Neural crest cell (in vitro differentiated cells): ENCODE results near the gene NANOS3. TPM values are rescaled to one million over a fixed set of nuclear protein-coding genes. Genes with fewer than 3 reads are reported as not detected.
"Not testable (repeated sequence)": the region's sequence is repeated elsewhere in the genome, so short reads cannot be mapped to it uniquely, and the experiment has no call there.

Source experiments
- DNase-seq: peaks from one replicate; pipeline ENCODE4 v3.0.0; 2021; ENCODE audit warnings: low read depth, mixed read lengths, low spot score
- H3K27ac Mint-ChIP-seq: one replicate; pipeline ENCODE4 v1.8.0; 2021; ENCODE audit warnings: mild to moderate bottlenecking, mixed read lengths; ENCODE audit not compliant: unreplicated experiment
- H3K27me3 Mint-ChIP-seq: 2 replicates; pipeline ENCODE4 v1.8.0; 2021; ENCODE audit warnings: low read depth, mild to moderate bottlenecking, mixed read lengths
- H3K36me3 Mint-ChIP-seq: 2 replicates; pipeline ENCODE4 v1.8.0; 2021; ENCODE audit warnings: low read depth, mild to moderate bottlenecking, mixed read lengths
- H3K4me1 Mint-ChIP-seq: 2 replicates; pipeline ENCODE4 v1.8.0; 2021; ENCODE audit warnings: mixed read lengths
- H3K4me3 Mint-ChIP-seq: one replicate; pipeline ENCODE4 v1.8.0; 2021; ENCODE audit warnings: mild to moderate bottlenecking, mixed read lengths
- H3K9me3 Mint-ChIP-seq: 2 replicates; pipeline ENCODE4 v1.8.0; 2021; ENCODE audit warnings: mixed read lengths
- CTCF ChIP-seq: fragments of 200-600 bp; sonication (generic); conservative IDR thresholded peaks from 2 replicates; pipeline ENCODE4 v1.5.0; 2021; ENCODE audit warnings: antibody characterized with exemption, mild to moderate bottlenecking
- total RNA-seq: library from RNA; stranded (reverse); gene quantifications from 2 replicates; pipeline ENCODE4 v1.2.1, GENCODE V29; 2021

NANOS3 gene
- total RNA-seq, 1 donor from 2014 or later = 1.6 TPM

DNA sequence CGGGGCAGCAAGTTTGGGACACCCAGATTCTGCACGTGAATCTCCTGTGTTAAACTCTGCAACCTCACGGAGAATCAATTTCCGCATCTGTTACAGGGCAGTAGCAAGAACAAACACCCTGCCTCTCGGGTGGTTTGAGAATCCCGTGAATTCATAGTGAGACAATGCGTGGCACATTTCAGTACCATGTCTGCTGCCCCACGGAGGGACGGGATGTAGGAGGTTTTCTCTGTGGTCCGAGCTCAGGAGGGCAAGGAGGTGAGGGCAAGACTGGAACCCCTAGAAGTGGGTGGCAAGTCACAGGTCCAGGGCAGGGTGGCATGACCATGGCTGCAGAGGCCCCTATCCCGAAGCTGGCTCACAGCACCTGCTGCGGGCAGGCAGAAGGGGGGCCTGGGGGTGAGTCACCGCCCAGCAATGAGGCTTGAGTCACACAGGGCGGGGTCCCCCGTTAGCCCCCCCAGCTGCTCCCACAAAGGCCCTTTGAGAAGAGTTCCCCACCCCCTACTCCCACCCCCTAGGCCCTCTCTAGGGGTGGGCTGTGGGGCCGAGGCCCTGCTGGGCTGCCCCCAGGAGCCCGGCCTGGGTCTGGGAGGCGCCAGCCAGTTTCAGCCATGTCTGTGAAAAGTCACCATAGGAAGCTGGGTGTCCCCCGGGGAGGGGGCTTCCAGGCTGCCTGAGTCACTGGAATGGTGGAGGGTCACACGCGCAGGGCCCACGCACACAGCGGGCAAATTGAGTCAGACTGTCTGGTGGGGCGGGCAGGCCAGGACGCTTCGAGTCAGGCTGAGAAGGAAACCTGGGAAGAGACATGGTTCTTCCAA, 25.8 kb upstream of the NANOS3 start:
- H3K27me3 Mint-ChIP-seq = peaks cover 7% of the 10 kb centered on the region
- peak overlapping the region; percentile 82 for H3K4me3 Mint-ChIP-seq
- peaks cover 25% of the 10 kb centered on the region for H3K4me1 Mint-ChIP-seq
- no peak for DNase-seq
- H3K27ac Mint-ChIP-seq = peak overlapping the region; percentile 92
- no peaks in the 10 kb centered on the region for H3K9me3 Mint-ChIP-seq
- H3K36me3 Mint-ChIP-seq = no peaks in the 10 kb centered on the region
- TF ChIP-seq CTCF = no peak

DNA sequence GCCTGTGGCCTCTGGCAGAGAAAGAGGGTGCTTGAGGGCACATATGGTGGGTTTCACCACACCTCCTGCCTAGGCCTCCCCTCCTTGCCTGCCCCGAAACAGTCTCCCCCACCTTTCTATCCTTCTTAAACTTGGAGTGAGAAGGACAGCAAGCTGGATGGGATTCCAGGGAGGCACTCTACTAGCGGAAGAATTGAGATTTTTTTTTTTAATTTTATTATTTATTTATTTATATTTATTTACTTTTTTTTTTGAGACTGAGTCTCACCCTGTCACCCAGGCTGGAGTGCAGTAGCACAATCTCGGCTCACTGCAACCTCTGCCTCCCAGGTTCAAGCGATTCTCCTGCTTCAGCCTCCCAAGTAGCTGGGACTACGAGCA, 25.2 kb upstream of the NANOS3 start:
- H3K9me3 Mint-ChIP-seq, H3K36me3 Mint-ChIP-seq, H3K27me3 Mint-ChIP-seq, DNase-seq, H3K4me3 Mint-ChIP-seq: not testable (repeated sequence)
- peaks cover 19% of the 10 kb centered on the region for H3K4me1 Mint-ChIP-seq
- peak overlapping the region; percentile 75 for H3K27ac Mint-ChIP-seq

GRCh38 chr19:13852171-13852707, 24.7 kb upstream of the NANOS3 start:
- H3K4me1 Mint-ChIP-seq = peaks cover 17% of the 10 kb centered on the region
- not testable (repeated sequence) for H3K9me3 Mint-ChIP-seq, H3K27ac Mint-ChIP-seq, H3K4me3 Mint-ChIP-seq, H3K36me3 Mint-ChIP-seq, DNase-seq, H3K27me3 Mint-ChIP-seq

DNA sequence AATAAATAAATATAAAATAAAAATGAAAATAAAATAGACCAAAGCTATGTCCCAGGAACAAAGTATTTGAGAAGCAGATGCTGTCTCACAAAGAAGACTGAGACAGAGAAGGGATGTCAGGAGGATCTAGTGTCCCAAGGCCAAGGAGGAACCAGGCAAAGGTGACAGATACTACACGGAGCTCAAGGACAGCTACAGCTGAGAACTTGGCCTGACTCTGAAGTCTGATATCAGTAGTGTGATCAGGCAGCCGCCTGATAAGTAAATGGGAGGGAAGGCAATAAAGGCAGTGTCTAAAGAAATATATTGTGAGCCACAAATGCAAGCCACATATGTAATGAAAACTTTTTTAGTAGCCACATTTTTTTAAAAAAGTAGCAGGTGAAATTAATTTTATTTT, 20.4 kb upstream of the NANOS3 start:
- Mint-ChIP-seq H3K27me3 (peaks cover 3% of the 10 kb centered on the region), H3K9me3 (no peaks in the 10 kb centered on the region), H3K27ac (no peak overlapping the region), H3K36me3 (no peaks in the 10 kb centered on the region), H3K4me3 (no peak overlapping the region), H3K4me1 (peaks cover 9% of the 10 kb centered on the region)
- TF ChIP-seq CTCF = no peak
- no peak for DNase-seq

DNA sequence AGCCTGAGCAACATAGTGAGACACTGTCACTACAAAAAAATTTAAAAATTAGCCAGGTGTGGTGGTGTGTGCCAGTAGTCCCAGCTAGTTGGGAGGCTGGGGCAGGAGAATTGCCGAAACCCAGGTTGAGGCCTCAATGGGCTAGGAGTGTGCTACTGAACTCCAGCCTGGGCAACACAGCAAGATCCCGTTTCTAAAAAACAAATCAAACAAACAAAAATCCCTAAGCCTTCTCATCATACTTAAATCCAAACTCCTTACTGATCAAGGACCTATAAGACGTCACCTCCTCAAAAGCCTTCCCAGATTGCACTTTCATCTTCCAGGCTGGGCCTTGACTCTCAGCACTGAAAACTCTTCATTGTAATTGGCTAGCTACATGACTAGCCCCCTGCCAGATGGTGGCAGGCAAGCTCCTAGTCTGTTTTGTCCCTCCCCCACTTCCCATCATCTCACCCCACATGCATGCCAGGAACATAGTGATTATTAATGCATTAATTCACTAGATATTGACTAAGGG, 17.5 kb upstream of the NANOS3 start:
- Mint-ChIP-seq H3K4me1 (peaks cover 22% of the 10 kb centered on the region), H3K9me3 (no peaks in the 10 kb centered on the region), H3K27me3 (peaks cover 26% of the 10 kb centered on the region), H3K4me3 (peak overlapping the region; percentile 28), H3K36me3 (no peaks in the 10 kb centered on the region), H3K27ac (peak overlapping the region; percentile 17)
- no peak for DNase-seq
- no peak for TF ChIP-seq CTCF

DNA sequence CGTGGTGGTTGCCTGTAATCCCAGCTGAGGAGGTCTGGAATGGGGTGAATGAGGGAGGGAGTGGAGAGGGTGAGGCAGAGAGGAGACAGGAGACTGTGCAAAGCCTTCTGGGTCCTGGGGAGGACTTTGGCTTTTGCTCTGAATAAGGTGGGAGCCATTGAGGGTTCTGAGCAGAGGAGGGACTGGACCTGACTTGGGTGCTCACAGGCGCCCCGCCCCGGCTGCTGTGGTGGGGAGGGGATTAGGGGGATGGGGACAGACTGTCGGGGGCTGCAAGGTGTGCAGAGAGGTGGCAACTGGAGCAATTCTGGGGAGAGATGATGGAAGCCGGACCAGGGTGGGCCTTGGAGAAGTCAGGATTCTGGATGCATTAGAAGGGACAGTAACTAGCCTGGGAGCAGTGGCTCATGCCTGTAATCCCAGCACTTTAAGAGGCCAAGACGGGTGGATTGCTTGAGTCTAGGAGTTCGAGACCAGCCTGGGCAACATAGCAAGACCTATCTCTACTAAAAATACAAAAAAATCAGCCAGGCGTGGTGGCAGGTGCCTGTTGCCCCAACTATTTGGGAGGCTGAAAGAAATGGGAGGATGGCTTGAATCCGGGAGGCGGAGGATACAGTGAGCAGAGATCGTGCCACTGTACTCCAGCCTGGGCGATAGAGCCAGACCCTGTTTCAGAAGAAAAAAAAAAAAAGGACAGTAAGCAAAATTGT, 16.1 kb upstream of the NANOS3 start:
- no peak overlapping the region for H3K27ac Mint-ChIP-seq
- no peak for DNase-seq
- peak overlapping the region; percentile 84 for H3K4me3 Mint-ChIP-seq

More for the DNA sequence above, 16.1 kb upstream of the NANOS3 start:
- Mint-ChIP-seq H3K9me3 (no peaks in the 10 kb centered on the region), H3K27me3 (peaks cover 30% of the 10 kb centered on the region), H3K4me1 (peaks cover 25% of the 10 kb centered on the region), H3K36me3 (no peaks in the 10 kb centered on the region)
- TF ChIP-seq CTCF = no peak
